OCI-LY3 (cell line): ENCODE data around the gene CST9L.

Experiments
- H2AFZ ChIP-seq: fragments of 200-600, 300-600 bp; shearing (Covaris generic); 2 replicates; pipeline ENCODE4 v1.6.0; 2014; ENCODE audit warnings: antibody characterized with exemption, low read depth, low read length
- H3K27ac ChIP-seq: fragments of 200-600, 300-600 bp; sonication (generic); 2 replicates; pipeline ENCODE4 v1.5.1; 2014; ENCODE audit warnings: mild to moderate bottlenecking, low read length, moderate library complexity, mixed read lengths
- H3K27me3 ChIP-seq: fragments of 200-600, 300-600 bp; sonication (generic); 2 replicates; pipeline ENCODE4 v1.6.1; 2014; ENCODE audit warnings: low read depth, low read length, mixed read lengths
- H3K36me3 ChIP-seq: fragments of 200-600, 300-600 bp; sonication (generic); replicated peaks from 2 replicates; pipeline ENCODE3; 2014; ENCODE audit warnings: low read depth, low read length, mixed read lengths
- H3K4me1 ChIP-seq: fragments of 300-600, 200-600 bp; sonication (generic); 2 replicates; pipeline ENCODE4 v1.6.1; 2014; ENCODE audit warnings: low read length, mixed read lengths
- H3K4me2 ChIP-seq: fragments of 200-600, 300-600 bp; sonication (generic); 2 replicates; pipeline ENCODE4 v1.6.1; 2014; ENCODE audit warnings: low read length, mixed read lengths
- H3K4me3 ChIP-seq: fragments of 300-600, 200-600 bp; sonication (generic); 2 replicates; pipeline ENCODE4 v1.5.1; 2014; ENCODE audit warnings: antibody characterized with exemption, mild to moderate bottlenecking, low read length, moderate library complexity
- H3K79me2 ChIP-seq: fragments of 300-600, 200-600 bp; shearing (Covaris generic); 2 replicates; pipeline ENCODE4 v1.6.1; 2014; ENCODE audit warnings: mild to moderate bottlenecking, low read length, mixed read lengths
- H3K9ac ChIP-seq: fragments of 300-600, 200-600 bp; shearing (Covaris generic); 2 replicates; pipeline ENCODE4 v1.6.0; 2014; ENCODE audit warnings: mild to moderate bottlenecking, low read length, moderate library complexity
- H3K9me3 ChIP-seq: fragments of 200-600, 300-600 bp; shearing (Covaris generic); 2 replicates; pipeline ENCODE4 v1.6.1; 2014; ENCODE audit warnings: low read length, mixed read lengths; ENCODE audit not compliant: insufficient read depth
- H4K20me1 ChIP-seq: fragments of 200-600, 300-600 bp; sonication (generic); 2 replicates; pipeline ENCODE4 v1.6.1; 2016; ENCODE audit warnings: low read length, mixed read lengths; ENCODE audit not compliant: insufficient read depth
- EZH2phosphoT487 ChIP-seq: fragments of 200-600 bp; shearing (Covaris generic); IDR thresholded peaks from 2 replicates; pipeline ENCODE4 v1.6.1; 2018; ENCODE audit warnings: antibody characterized with exemption, mixed run types, low read depth
- TF ChIP-seq, protein P1 (sequence below): fragments of 200-600, 300-600 bp; sonication (generic); IDR thresholded peaks from 2 replicates; pipeline ENCODE4 v1.5.1; 2014; ENCODE audit warnings: antibody characterized with exemption, low read length, low read depth

CST9L gene, protein sequence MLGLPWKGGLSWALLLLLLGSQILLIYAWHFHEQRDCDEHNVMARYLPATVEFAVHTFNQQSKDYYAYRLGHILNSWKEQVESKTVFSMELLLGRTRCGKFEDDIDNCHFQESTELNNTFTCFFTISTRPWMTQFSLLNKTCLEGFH

DNA sequence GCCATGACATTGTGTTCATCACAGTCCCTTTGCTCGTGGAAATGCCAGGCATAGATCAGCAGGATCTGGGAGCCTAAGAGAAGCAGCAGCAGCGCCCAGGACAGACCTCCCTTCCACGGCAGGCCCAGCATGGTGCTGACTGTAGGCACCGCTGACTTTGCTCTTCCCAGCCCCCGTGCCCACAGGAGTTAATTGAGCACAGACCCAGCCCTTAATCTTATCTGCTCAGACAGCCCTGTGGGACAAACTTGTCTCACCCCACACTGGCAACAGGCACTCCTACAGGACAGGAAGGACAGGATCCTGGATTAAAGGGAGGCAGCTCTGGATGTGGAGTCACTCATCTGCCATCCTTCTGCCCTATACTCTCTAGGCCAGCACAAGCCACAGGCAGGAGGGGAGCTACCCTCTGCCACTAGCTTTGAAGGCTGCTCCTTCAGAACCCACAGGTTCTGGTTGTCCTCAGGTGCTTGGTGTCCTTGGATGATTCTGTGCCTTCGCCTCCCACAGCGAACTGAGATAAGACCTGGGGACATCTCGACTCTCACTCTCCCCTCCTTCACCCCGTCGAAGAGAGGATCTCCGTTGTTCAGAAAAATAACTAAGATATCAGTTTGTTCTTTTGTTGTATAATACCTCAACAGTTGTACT is at the start of gene CST9L:
Gene CST9L, minus strand, starts transcription at position 165 of the 651 bp plus-strand sequence. Its CDS starts 34 bp downstream, at position 131.
- no peak within 1 kb of the TSS for H3K27ac ChIP-seq
- H3K4me2 ChIP-seq: no peak within 1 kb of the TSS
- no peak within 1 kb of the TSS for H2AFZ ChIP-seq
- no peak within 1 kb of the TSS for H3K9ac ChIP-seq
- H3K9me3 ChIP-seq: no peaks in the 10 kb centered on the region
- no peak for TF ChIP-seq EZH2phosphoT487
- TF ChIP-seq, protein P1, sequence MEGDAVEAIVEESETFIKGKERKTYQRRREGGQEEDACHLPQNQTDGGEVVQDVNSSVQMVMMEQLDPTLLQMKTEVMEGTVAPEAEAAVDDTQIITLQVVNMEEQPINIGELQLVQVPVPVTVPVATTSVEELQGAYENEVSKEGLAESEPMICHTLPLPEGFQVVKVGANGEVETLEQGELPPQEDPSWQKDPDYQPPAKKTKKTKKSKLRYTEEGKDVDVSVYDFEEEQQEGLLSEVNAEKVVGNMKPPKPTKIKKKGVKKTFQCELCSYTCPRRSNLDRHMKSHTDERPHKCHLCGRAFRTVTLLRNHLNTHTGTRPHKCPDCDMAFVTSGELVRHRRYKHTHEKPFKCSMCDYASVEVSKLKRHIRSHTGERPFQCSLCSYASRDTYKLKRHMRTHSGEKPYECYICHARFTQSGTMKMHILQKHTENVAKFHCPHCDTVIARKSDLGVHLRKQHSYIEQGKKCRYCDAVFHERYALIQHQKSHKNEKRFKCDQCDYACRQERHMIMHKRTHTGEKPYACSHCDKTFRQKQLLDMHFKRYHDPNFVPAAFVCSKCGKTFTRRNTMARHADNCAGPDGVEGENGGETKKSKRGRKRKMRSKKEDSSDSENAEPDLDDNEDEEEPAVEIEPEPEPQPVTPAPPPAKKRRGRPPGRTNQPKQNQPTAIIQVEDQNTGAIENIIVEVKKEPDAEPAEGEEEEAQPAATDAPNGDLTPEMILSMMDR: no peak
- H3K4me1 ChIP-seq: no peaks in the 10 kb centered on the region
- no peaks in the 10 kb centered on the region for H3K36me3 ChIP-seq
- H3K27me3 ChIP-seq: peaks cover 21% of the 10 kb centered on the region; the same call in 1 of the 2 replicates
- no peaks in the 10 kb centered on the region for H3K79me2 ChIP-seq
- H3K4me3 ChIP-seq: no peak within 1 kb of the TSS
- no peaks in the 10 kb centered on the region for H4K20me1 ChIP-seq

DNA sequence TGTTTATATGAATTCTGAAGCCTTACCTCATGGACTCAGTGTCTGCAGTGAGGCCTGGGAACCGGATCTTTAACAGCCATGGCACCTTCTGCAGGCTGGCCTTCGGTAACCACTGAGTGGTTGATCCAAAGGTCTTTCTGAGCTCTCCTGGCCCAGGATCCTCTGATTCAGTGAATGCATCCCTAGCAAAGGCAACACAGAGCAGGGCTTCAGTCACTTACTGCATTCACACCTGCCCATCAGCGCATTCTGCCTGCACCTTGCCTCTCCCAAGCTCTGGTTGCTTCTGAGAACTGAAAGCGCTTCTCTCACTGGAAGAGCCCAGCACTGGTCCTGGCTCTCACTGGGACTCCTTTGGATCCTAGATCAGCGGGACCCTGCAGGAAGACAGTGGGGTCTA is 45.9 kb upstream of the CST9L start:
- Histone ChIP-seq H3K9ac (no peak overlapping the region), H2AFZ (no peak overlapping the region), H4K20me1 (no peaks in the 10 kb centered on the region), H3K27me3 (peaks cover 3% of the 10 kb centered on the region; the same call in 1 of the 2 replicates), H3K4me1 (peaks cover 6% of the 10 kb centered on the region), H3K79me2 (no peaks in the 10 kb centered on the region), H3K27ac (no peak overlapping the region), H3K4me3 (no peak overlapping the region), H3K4me2 (no peak overlapping the region), H3K36me3 (no peaks in the 10 kb centered on the region), H3K9me3 (no peaks in the 10 kb centered on the region)
- TF ChIP-seq, protein P1: no peak
- TF ChIP-seq EZH2phosphoT487: no peak

DNA sequence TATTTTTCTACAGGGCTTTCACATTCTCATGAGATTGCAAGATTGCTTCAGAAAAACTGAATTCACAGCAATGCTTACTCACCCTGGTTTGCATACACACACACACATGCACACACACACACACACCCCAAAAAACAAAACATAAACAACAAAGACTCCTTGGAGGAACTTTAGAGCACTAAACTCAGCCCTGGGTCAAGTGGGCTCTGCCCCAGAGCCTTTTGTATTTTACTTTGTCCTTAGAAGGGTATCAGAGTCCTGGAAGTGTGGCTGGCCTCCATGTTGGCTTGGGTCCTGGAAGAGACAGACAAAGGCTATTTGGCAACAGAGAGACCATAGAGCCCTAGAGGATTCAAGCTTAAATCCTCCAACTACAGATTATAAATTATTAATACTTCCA is 45.4 kb upstream of the CST9L start:
- Histone ChIP-seq H2AFZ (no peak overlapping the region), H4K20me1 (no peaks in the 10 kb centered on the region), H3K36me3 (no peaks in the 10 kb centered on the region), H3K79me2 (no peaks in the 10 kb centered on the region), H3K4me3 (no peak overlapping the region), H3K9me3 (no peaks in the 10 kb centered on the region), H3K9ac (no peak overlapping the region), H3K4me2 (no peak overlapping the region), H3K27ac (no peak overlapping the region), H3K27me3 (peaks cover 3% of the 10 kb centered on the region; the same call in 1 of the 2 replicates), H3K4me1 (peaks cover 6% of the 10 kb centered on the region)
- no peak for TF ChIP-seq EZH2phosphoT487
- TF ChIP-seq, protein P1: no peak

DNA sequence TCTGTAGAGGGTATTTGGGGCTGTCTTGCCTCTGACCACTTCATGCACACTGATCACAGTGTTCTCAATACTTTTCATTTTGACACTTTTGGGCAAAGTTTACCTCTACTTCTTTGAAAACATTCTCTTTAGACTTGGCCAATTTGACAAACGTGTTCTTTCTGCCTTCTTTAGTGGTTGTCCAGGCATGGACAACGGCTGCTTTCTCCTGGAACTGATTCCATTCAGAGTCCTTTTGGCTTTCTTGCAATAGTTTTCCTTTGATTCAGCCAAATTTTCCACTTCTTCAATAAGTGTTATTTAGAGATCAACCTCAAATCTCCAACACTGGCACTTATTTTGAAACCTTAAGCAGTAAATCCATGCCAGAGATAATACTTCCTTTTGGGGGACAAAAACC is 44.1 kb upstream of the CST9L start:
- Histone ChIP-seq H3K9me3 (no peaks in the 10 kb centered on the region), H3K4me2 (no peak overlapping the region), H3K27ac (no peak overlapping the region), H4K20me1 (no peaks in the 10 kb centered on the region), H3K9ac (no peak overlapping the region), H2AFZ (no peak overlapping the region), H3K4me3 (no peak overlapping the region), H3K79me2 (no peaks in the 10 kb centered on the region), H3K4me1 (peaks cover 6% of the 10 kb centered on the region), H3K36me3 (no peaks in the 10 kb centered on the region), H3K27me3 (peaks cover 3% of the 10 kb centered on the region; the same call in 1 of the 2 replicates)
- TF ChIP-seq, protein P1: no peak
- TF ChIP-seq EZH2phosphoT487: no peak
